Loucy (cell line): ENCODE results near the gene SNCAIP.

Experiments used
- H2AFZ ChIP-seq: fragments of 200-600 bp; sonication (generic); 2 replicates; pipeline ENCODE4 v1.6.0; 2016; ENCODE audit warnings: antibody characterized with exemption, mild to moderate bottlenecking, low read length, moderate library complexity
- H3F3A ChIP-seq: fragments of 200-600 bp; 2 replicates; pipeline ENCODE4 v1.6.0; 2016; ENCODE audit warnings: antibody characterized with exemption, low read depth, mild to moderate bottlenecking
- H3K27me3 ChIP-seq: fragments of 200-600 bp; sonication (generic); 2 replicates; pipeline ENCODE4 v1.6.1; 2014; ENCODE audit warnings: low read length, mild to moderate bottlenecking; ENCODE audit not compliant: insufficient read depth, poor library complexity, severe bottlenecking
- H3K36me3 ChIP-seq: fragments of 200-600 bp; sonication (generic); 2 replicates; pipeline ENCODE4 v1.6.1; 2016; ENCODE audit warnings: low read length; ENCODE audit not compliant: insufficient read depth
- H3K4me1 ChIP-seq: fragments of 200-600 bp; sonication (generic); 2 replicates; pipeline ENCODE4 v1.5.1; 2014; ENCODE audit warnings: low read length, mild to moderate bottlenecking; ENCODE audit not compliant: insufficient read depth, poor library complexity, severe bottlenecking
- H3K4me2 ChIP-seq: fragments of 200-600 bp; sonication (generic); 2 replicates; pipeline ENCODE4 v1.6.0; 2014; ENCODE audit warnings: antibody characterized with exemption, low read length, low read depth, mild to moderate bottlenecking; ENCODE audit not compliant: poor library complexity, severe bottlenecking
- H3K4me3 ChIP-seq: fragments of 200-600 bp; sonication (generic); 2 replicates; pipeline ENCODE4 v1.5.1; 2014; ENCODE audit warnings: low read length, mild to moderate bottlenecking, mixed read lengths; ENCODE audit not compliant: poor library complexity, severe bottlenecking
- H3K79me2 ChIP-seq: fragments of 200-600 bp; sonication (generic); 2 replicates; pipeline ENCODE4 v1.6.1; 2014; ENCODE audit warnings: low read length; ENCODE audit not compliant: insufficient read depth
- H3K9ac ChIP-seq: fragments of 200-600 bp; sonication (generic); 2 replicates; pipeline ENCODE4 v1.6.0; 2014; ENCODE audit warnings: mild to moderate bottlenecking, low read depth, low read length, moderate library complexity; ENCODE audit not compliant: poor library complexity, severe bottlenecking
- H3K9me2 ChIP-seq: fragments of 200-600 bp; sonication (generic); replicated peaks from 2 replicates; pipeline ENCODE4 v1.6.1; 2016; ENCODE audit warnings: low read depth, low read length, mixed read lengths
- H3K9me3 ChIP-seq: fragments of 200-600 bp; sonication (generic); 2 replicates; pipeline ENCODE4 v1.6.1; 2014; ENCODE audit warnings: mild to moderate bottlenecking, antibody characterized with exemption, low read length, low read depth; ENCODE audit not compliant: insufficient read depth
- H4K20me1 ChIP-seq: fragments of 200-600 bp; sonication (generic); 2 replicates; pipeline ENCODE4 v1.6.0; 2014; ENCODE audit warnings: antibody characterized with exemption, low read length, mild to moderate bottlenecking; ENCODE audit not compliant: insufficient read depth, poor library complexity, severe bottlenecking
- CTCF ChIP-seq: fragments of 200-600 bp; sonication (generic); conservative IDR thresholded peaks from 2 replicates; pipeline ENCODE4 v1.5.1; 2014; ENCODE audit warnings: mild to moderate bottlenecking, antibody characterized with exemption, low read length
- EZH2phosphoT487 ChIP-seq: fragments of 200-600 bp; IDR thresholded peaks from 2 replicates; pipeline ENCODE4 v1.6.1; 2018; ENCODE audit warnings: antibody characterized with exemption, mild to moderate bottlenecking, moderate library complexity, borderline replicate concordance

SNCAIP gene

DNA sequence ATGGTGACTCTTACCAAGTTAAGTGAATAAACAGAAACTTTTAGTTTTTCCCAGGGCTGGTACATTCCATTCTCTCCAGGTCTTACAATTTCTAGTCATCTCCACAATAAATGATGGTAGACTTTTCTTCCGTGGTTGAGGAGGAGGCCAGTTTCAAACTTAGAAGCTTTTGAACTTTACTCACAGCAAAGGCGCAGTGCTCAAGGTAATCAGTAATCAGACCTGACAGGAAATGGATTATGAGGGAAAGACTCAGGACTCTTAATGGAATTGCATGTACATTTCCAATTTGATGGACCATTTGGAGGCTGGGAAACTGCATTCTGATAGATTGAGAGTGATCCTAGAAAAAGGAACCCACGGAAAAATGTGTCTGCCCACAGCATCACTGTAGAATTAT lies 93.7 kb downstream of the SNCAIP start:
- no peaks in the 10 kb centered on the region for H3K9me3 ChIP-seq
- no peaks in the 10 kb centered on the region for H4K20me1 ChIP-seq
- H3F3A ChIP-seq = no peaks in the 10 kb centered on the region
- H3K4me1 ChIP-seq = no peaks in the 10 kb centered on the region
- H3K4me3 ChIP-seq = no peak overlapping the region
- H3K4me2 ChIP-seq = no peak overlapping the region
- H2AFZ ChIP-seq = no peak overlapping the region
- TF ChIP-seq EZH2phosphoT487 = no peak
- H3K9me2 ChIP-seq = no peaks in the 10 kb centered on the region
- H3K79me2 ChIP-seq = no peaks in the 10 kb centered on the region
- H3K27me3 ChIP-seq = no peaks in the 10 kb centered on the region
- H3K36me3 ChIP-seq = no peaks in the 10 kb centered on the region
- no peak overlapping the region for H3K9ac ChIP-seq

GRCh38 chr5:122406181-122406580 lies 94.1 kb downstream of the SNCAIP start:
- Histone ChIP-seq H3K79me2 (no peaks in the 10 kb centered on the region), H3K4me2 (no peak overlapping the region), H3K9me3 (no peaks in the 10 kb centered on the region), H2AFZ (no peak overlapping the region), H3K9me2 (no peaks in the 10 kb centered on the region), H4K20me1 (no peaks in the 10 kb centered on the region), H3K9ac (no peak overlapping the region), H3K4me1 (no peaks in the 10 kb centered on the region), H3F3A (no peaks in the 10 kb centered on the region), H3K4me3 (no peak overlapping the region), H3K36me3 (no peaks in the 10 kb centered on the region), H3K27me3 (no peaks in the 10 kb centered on the region)
- TF ChIP-seq EZH2phosphoT487 (no peak), CTCF (no peak)

DNA sequence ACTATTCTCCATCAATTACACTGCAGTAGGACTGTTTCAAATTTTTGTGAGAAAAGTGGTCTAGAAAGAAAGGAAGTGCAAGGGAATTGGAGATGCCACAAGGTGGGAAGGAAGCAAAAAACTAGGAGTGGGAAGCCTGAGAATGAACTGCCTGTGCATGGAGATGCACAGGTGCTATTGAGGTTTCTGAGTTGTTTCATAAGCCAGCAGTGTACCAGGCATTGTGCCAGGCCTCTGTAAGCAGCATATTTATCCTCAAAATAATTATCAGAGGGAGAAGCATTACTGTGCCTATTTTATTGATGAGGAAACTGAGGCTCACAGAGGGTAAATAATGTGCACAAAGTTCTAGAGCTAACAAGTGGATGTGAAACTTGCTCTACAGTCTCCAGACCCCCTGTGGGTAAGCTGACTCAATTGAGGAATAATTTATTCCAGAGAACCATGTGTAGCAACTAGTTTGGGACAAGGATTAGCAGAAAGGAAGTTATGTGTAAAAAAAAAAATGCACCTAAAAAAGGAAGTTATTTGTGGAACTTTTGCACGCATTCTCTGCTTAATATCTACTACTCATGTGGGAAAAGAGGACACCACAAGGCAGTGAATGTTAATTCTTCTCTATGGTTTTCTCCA lies 96.7 kb downstream of the SNCAIP start:
- Histone ChIP-seq H4K20me1 (no peaks in the 10 kb centered on the region), H3K4me2 (no peak overlapping the region), H3K79me2 (no peaks in the 10 kb centered on the region), H3K9ac (no peak overlapping the region), H3K9me2 (no peaks in the 10 kb centered on the region), H3K4me3 (no peak overlapping the region), H3K27me3 (no peaks in the 10 kb centered on the region), H2AFZ (no peak overlapping the region), H3F3A (no peaks in the 10 kb centered on the region), H3K9me3 (no peaks in the 10 kb centered on the region), H3K36me3 (no peaks in the 10 kb centered on the region), H3K4me1 (no peaks in the 10 kb centered on the region)
- no peak for TF ChIP-seq EZH2phosphoT487
- TF ChIP-seq CTCF = no peak

GRCh38 chr5:122412966-122413365 lies 100.9 kb downstream of the SNCAIP start:
- Histone ChIP-seq H3K9ac (no peak overlapping the region), H3F3A (no peaks in the 10 kb centered on the region), H3K4me3 (no peak overlapping the region), H3K4me2 (no peak overlapping the region), H3K79me2 (no peaks in the 10 kb centered on the region), H3K9me2 (no peaks in the 10 kb centered on the region), H3K27me3 (no peaks in the 10 kb centered on the region), H3K36me3 (no peaks in the 10 kb centered on the region), H3K9me3 (no peaks in the 10 kb centered on the region), H3K4me1 (no peaks in the 10 kb centered on the region), H4K20me1 (no peaks in the 10 kb centered on the region), H2AFZ (no peak overlapping the region)
- TF ChIP-seq CTCF = no peak
- TF ChIP-seq EZH2phosphoT487 = no peak
